Peyer's patch (tissue), 4 donors: ENCODE results near the gene LENEP. TPM values are rescaled to one million over a fixed set of nuclear protein-coding genes. Genes with fewer than 3 reads are reported as not detected.
A peak's percentile ranks its signal among the peaks of the same experiment; 100 is the strongest.

ENCODE experiments used
- DNase-seq, 3 donors: peaks; one replicate each; pipeline ENCODE4 v3.0.0-alpha.2; 2017 to 2019
- H3K27ac ChIP-seq, 4 donors: fragments of 200-600 bp; sonication (generic); one replicate each; pipeline ENCODE4 v1.5.1; 2016 to 2019
- H3K27me3 ChIP-seq, 2 donors: fragments of 200-600 bp; sonication (generic); one replicate each; pipeline ENCODE4 v1.5.1; 2019
- H3K36me3 ChIP-seq, 3 donors: fragments of 200-600 bp; sonication (generic); one replicate each; pipeline ENCODE4 v1.5.1; 2016 to 2019
- H3K4me1 ChIP-seq, 4 donors: fragments of 200-600 bp; sonication (generic); one replicate each; pipeline ENCODE4 v1.5.1; 2016 to 2019
- H3K4me3 ChIP-seq, 4 donors: fragments of 200-600 bp; sonication (generic); 1 replicate in 3 of 4; 2 replicates in 1 of 4; pipeline ENCODE4 v1.5.1; 2016 to 2019; ENCODE audit warnings: mild to moderate bottlenecking in 1 of 4
- H3K9me3 ChIP-seq, 4 donors: fragments of 200-600 bp; sonication (generic); one replicate each; pipeline ENCODE4 v1.5.1; 2016 to 2019; ENCODE audit warnings: mild to moderate bottlenecking in 1 of 4
- CTCF ChIP-seq, 6 experiments: fragments of 450-650 bp in 4 of 6; fragments of 200-600 bp in 2 of 6; sonication (generic) in 1 of 6; IDR thresholded peaks; one replicate each; pipeline ENCODE4 v1.5.1; 2017 to 2019; ENCODE audit warnings: antibody characterized with exemption in 6 of 6, mild to moderate bottlenecking in 3 of 6, moderate library complexity in 1 of 6
- POLR2A ChIP-seq, 2 donors: fragments of 450-650 bp; IDR thresholded peaks; one replicate each; pipeline ENCODE4 v1.5.1; 2017; ENCODE audit warnings: antibody characterized with exemption in 2 of 2, mild to moderate bottlenecking in 2 of 2, moderate library complexity in 2 of 2
- total RNA-seq, 4 donors: library from RNA; depleted of rRNA; stranded (reverse); fragments of >200 nt; gene quantifications; one replicate each; pipeline ENCODE4 v1.1.0, GENCODE V29; 2016

The LENEP gene
- total RNA-seq, 4 donors from 2014 or later: not detected

GRCh38 chr1:154999571-155000410 is 6.4 kb downstream of the LENEP start:
- peak overlapping the region; percentile 94 to 99 (median 96) for H3K27ac ChIP-seq
- peak overlapping the region; percentile 70 to 91 (median 83) for H3K4me3 ChIP-seq
- H3K27me3 ChIP-seq: no peaks in the 10 kb centered on the region
- DNase-seq: peak; percentile 61 to 81 (median 72)
- TF ChIP-seq CTCF (IDR thresholded peaks at IDR 0.05) (no peak), POLR2A (IDR thresholded peaks at IDR 0.05) (no peak)
- H3K9me3 ChIP-seq: no peaks in the 10 kb centered on the region
- no peaks in the 10 kb centered on the region for H3K36me3 ChIP-seq
- H3K4me1 ChIP-seq: peaks cover 0 to 24% (median 12%) of the 10 kb centered on the region in 4 donors

GRCh38 chr1:155000411-155000725 is 7.0 kb downstream of the LENEP start:
- Histone ChIP-seq H3K4me1 (peaks cover 0 to 30% (median 18%) of the 10 kb centered on the region in 4 donors), H3K27ac (peak overlapping the region; percentile 94 to 99 (median 96)), H3K36me3 (no peaks in the 10 kb centered on the region), H3K4me3 (peak overlapping the region; percentile 70 to 91 (median 83)), H3K9me3 (no peaks in the 10 kb centered on the region), H3K27me3 (no peaks in the 10 kb centered on the region)
- TF ChIP-seq CTCF (IDR thresholded peaks at IDR 0.05) (no peak), POLR2A (IDR thresholded peaks at IDR 0.05) (no peak)
- peak in 1 of 3 donors; percentile 62 for DNase-seq

GRCh38 chr1:155000726-155001424 is 7.5 kb downstream of the LENEP start:
- Histone ChIP-seq H3K27me3 (no peaks in the 10 kb centered on the region), H3K27ac (peak overlapping the region; percentile 94 to 99 (median 96)), H3K4me3 (peak overlapping the region; percentile 70 to 91 (median 83)), H3K4me1 (peaks cover 0 to 35% (median 23%) of the 10 kb centered on the region in 4 donors), H3K9me3 (no peaks in the 10 kb centered on the region), H3K36me3 (no peaks in the 10 kb centered on the region)
- TF ChIP-seq POLR2A (IDR thresholded peaks at IDR 0.05): peak; percentile 95 to 98
- peak in 3 of 6 experiments; percentile 25 to 38 (median 34) for TF ChIP-seq CTCF (IDR thresholded peaks at IDR 0.05)
- peak; percentile 84 to 99 (median 96) for DNase-seq

GRCh38 chr1:155001425-155001674 is 8.0 kb downstream of the LENEP start:
- peaks cover 0 to 40% (median 27%) of the 10 kb centered on the region in 4 donors for H3K4me1 ChIP-seq
- no peak for TF ChIP-seq POLR2A (IDR thresholded peaks at IDR 0.05)
- no peak for TF ChIP-seq CTCF (IDR thresholded peaks at IDR 0.05)

GRCh38 chr1:155001675-155002463 is 8.5 kb downstream of the LENEP start:
- Histone ChIP-seq H3K27ac (peak overlapping the region; percentile 94 to 99 (median 96)), H3K4me1 (peaks cover 3 to 45% (median 30%) of the 10 kb centered on the region in 4 donors), H3K36me3 (no peaks in the 10 kb centered on the region)

More at GRCh38 chr1:155001425-155001674, 8.0 kb downstream of the LENEP start:
- H3K4me3 ChIP-seq: peak overlapping the region; percentile 70 to 91 (median 83)
- peak overlapping the region; percentile 94 to 99 (median 96) for H3K27ac ChIP-seq
- no peak for DNase-seq
- H3K36me3 ChIP-seq: no peaks in the 10 kb centered on the region
- H3K9me3 ChIP-seq: no peaks in the 10 kb centered on the region
- no peaks in the 10 kb centered on the region for H3K27me3 ChIP-seq

More at GRCh38 chr1:155001675-155002463, 8.5 kb downstream of the LENEP start:
- H3K4me3 ChIP-seq: peak overlapping the region; percentile 70 to 91 (median 83)
- H3K27me3 ChIP-seq: no peaks in the 10 kb centered on the region
- TF ChIP-seq POLR2A (IDR thresholded peaks at IDR 0.05) (peak; percentile 52 to 88), CTCF (IDR thresholded peaks at IDR 0.05) (peak in 5 of 6 experiments; percentile 5 to 27 (median 24))
- no peaks in the 10 kb centered on the region for H3K9me3 ChIP-seq
- peak; percentile 100 for DNase-seq
